ENCODE results near the gene FOXE3. TPM values are rescaled to one million over a fixed set of nuclear protein-coding genes. Genes with fewer than 3 reads are reported as not detected.

The FOXE3 gene
- total and polyA plus RNA-seq, 7 experiments from 2014 or later = not detected

- DNase-seq (no peak), ATAC-seq (no peak)
- Histone ChIP-seq H3K4me1 (ENCODE audit: control insufficient read depth in 2 of 2, insufficient read depth in 2 of 2, low read length in 2 of 2) (peaks cover 16 to 17% of the 10 kb centered on the region in 2 donors), H3K9me3 (ENCODE audit: control insufficient read depth in 2 of 3, low read length in 3 of 3) (peaks cover 0 to 7% (median 0%) of the 10 kb centered on the region in 3 experiments), H3K36me3 (ENCODE audit: control insufficient read depth in 2 of 3, insufficient read depth in 3 of 3, low read length in 3 of 3) (no peaks in the 10 kb centered on the region), H3K4me3 (ENCODE audit: low read length) (no peak overlapping the region), H3K27me3 (ENCODE audit: control insufficient read depth in 2 of 2, insufficient read depth in 2 of 2, low read length in 2 of 2) (peaks cover 14 to 50% of the 10 kb centered on the region in 2 donors), H3K27ac (ENCODE audit: low read depth, low read length) (no peak overlapping the region)
- Mint-ChIP-seq H3K27ac (peak overlapping the region in 6 of 9 donors; percentile 15 to 77 (median 42)), H3K27me3 (peaks cover 0 to 40% (median 10%) of the 10 kb centered on the region in 5 donors), H3K36me3 (no peaks in the 10 kb centered on the region), H3K4me1 (peaks cover 0 to 28% (median 17%) of the 10 kb centered on the region in 7 donors), H3K4me3 (peak overlapping the region; percentile 53 to 77 (median 62)), H3K9me3 (peaks cover 0 to 15% (median 5%) of the 10 kb centered on the region in 11 donors)
- ChIA-PET CTCF (no interaction called here), POLR2A (no interaction called here)
- intact Hi-C loops (cut with micrococcal nuclease) = no loop called here
Measured at GRCh38 chr1:47443530-47444296, 27.6 kb downstream of the FOXE3 start.

- Histone ChIP-seq H3K9me3 (ENCODE audit: control insufficient read depth in 2 of 3, low read length in 3 of 3) (peaks cover 0 to 7% (median 0%) of the 10 kb centered on the region in 3 experiments), H3K4me3 (ENCODE audit: low read length) (peak overlapping the region; percentile 20), H3K36me3 (ENCODE audit: control insufficient read depth in 2 of 3, insufficient read depth in 3 of 3, low read length in 3 of 3) (no peaks in the 10 kb centered on the region), H3K27ac (ENCODE audit: low read depth, low read length) (no peak overlapping the region), H3K4me1 (ENCODE audit: control insufficient read depth in 2 of 2, insufficient read depth in 2 of 2, low read length in 2 of 2) (peaks cover 15 to 17% of the 10 kb centered on the region in 2 donors), H3K27me3 (ENCODE audit: control insufficient read depth in 2 of 2, insufficient read depth in 2 of 2, low read length in 2 of 2) (peaks cover 14 to 50% of the 10 kb centered on the region in 2 donors)
- intact Hi-C loops (cut with micrococcal nuclease) = no loop called here
- Mint-ChIP-seq H3K4me3 (peak overlapping the region; percentile 53 to 77 (median 62)), H3K4me1 (peaks cover 0 to 28% (median 17%) of the 10 kb centered on the region in 7 donors), H3K27ac (peak overlapping the region in 5 of 9 donors; percentile 15 to 77 (median 57)), H3K27me3 (peaks cover 0 to 45% (median 15%) of the 10 kb centered on the region in 5 donors), H3K36me3 (no peaks in the 10 kb centered on the region), H3K9me3 (peaks cover 0 to 15% (median 5%) of the 10 kb centered on the region in 11 donors)
- DNase-seq (no peak), ATAC-seq (no peak)
- ChIA-PET POLR2A (no interaction called here), CTCF (no interaction called here)
Measured at GRCh38 chr1:47444297-47444561, 28.1 kb downstream of the FOXE3 start.

GRCh38 chr1:47444562-47445465 lies 28.7 kb downstream of the FOXE3 start:
- H3K36me3 ChIP-seq (ENCODE audit: control insufficient read depth in 2 of 3, insufficient read depth in 3 of 3, low read length in 3 of 3) = no peaks in the 10 kb centered on the region
- H3K9me3 Mint-ChIP-seq = peaks cover 0 to 15% (median 5%) of the 10 kb centered on the region in 11 donors
- H3K27ac Mint-ChIP-seq = peak overlapping the region in 6 of 9 donors; percentile 7 to 77 (median 40)
- DNase-seq (peak in 4 of 9 donors; percentile 29 to 51 (median 32)), ATAC-seq (peak; percentile 46)
- H3K4me3 ChIP-seq (ENCODE audit: low read length) = peak overlapping the region; percentile 20
- H3K36me3 Mint-ChIP-seq = no peaks in the 10 kb centered on the region
- intact Hi-C loops (cut with micrococcal nuclease) = loop anchor here in 1 of 2 donors (1.0 kb wide), 1 partner anchor 8 kb away; no protein-coding TSS in a partner anchor
- POLR2A ChIA-PET = no interaction called here
- H3K4me3 Mint-ChIP-seq = peak overlapping the region; percentile 53 to 77 (median 64)
- peaks cover 0 to 23% (median 17%) of the 10 kb centered on the region in 7 donors for H3K4me1 Mint-ChIP-seq
- H3K9me3 ChIP-seq (ENCODE audit: control insufficient read depth in 2 of 3, low read length in 3 of 3) = peaks cover 0 to 7% (median 0%) of the 10 kb centered on the region in 3 experiments
- H3K4me1 ChIP-seq (ENCODE audit: control insufficient read depth in 2 of 2, insufficient read depth in 2 of 2, low read length in 2 of 2) = peaks cover 11 to 17% of the 10 kb centered on the region in 2 donors
- peaks cover 0 to 51% (median 21%) of the 10 kb centered on the region in 5 donors for H3K27me3 Mint-ChIP-seq
- peaks cover 17 to 50% of the 10 kb centered on the region in 2 donors for H3K27me3 ChIP-seq (ENCODE audit: control insufficient read depth in 2 of 2, insufficient read depth in 2 of 2, low read length in 2 of 2)
- no peak overlapping the region for H3K27ac ChIP-seq (ENCODE audit: low read depth, low read length)
- CTCF ChIA-PET = no interaction called here

GRCh38 chr1:47445823-47446550 lies 29.9 kb downstream of the FOXE3 start:
- Histone ChIP-seq H3K27ac (ENCODE audit: low read depth, low read length) (no peak overlapping the region), H3K4me3 (ENCODE audit: low read length) (no peak overlapping the region), H3K36me3 (ENCODE audit: control insufficient read depth in 2 of 3, insufficient read depth in 3 of 3, low read length in 3 of 3) (no peaks in the 10 kb centered on the region), H3K4me1 (ENCODE audit: control insufficient read depth in 2 of 2, insufficient read depth in 2 of 2, low read length in 2 of 2) (peaks cover 11 to 17% of the 10 kb centered on the region in 2 donors), H3K9me3 (ENCODE audit: control insufficient read depth in 2 of 3, low read length in 3 of 3) (peaks cover 0 to 7% (median 0%) of the 10 kb centered on the region in 3 experiments), H3K27me3 (ENCODE audit: control insufficient read depth in 2 of 2, insufficient read depth in 2 of 2, low read length in 2 of 2) (peaks cover 23 to 56% of the 10 kb centered on the region in 2 donors)
- POLR2A ChIA-PET = no interaction called here
- Mint-ChIP-seq H3K4me3 (peak overlapping the region in 5 of 10 donors; percentile 19 to 66 (median 29)), H3K27me3 (peaks cover 11 to 62% (median 33%) of the 10 kb centered on the region in 5 donors), H3K4me1 (peaks cover 0 to 23% (median 16%) of the 10 kb centered on the region in 7 donors), H3K36me3 (no peaks in the 10 kb centered on the region), H3K27ac (peak overlapping the region in 2 of 9 donors; percentile 29 to 43), H3K9me3 (peaks cover 0 to 15% (median 5%) of the 10 kb centered on the region in 11 donors)
- ATAC-seq (no peak), DNase-seq (no peak)
- CTCF ChIA-PET = no interaction called here
- intact Hi-C loops (cut with micrococcal nuclease) = loop anchor here in 1 of 2 donors (1.0 kb wide), 1 partner anchor 9 kb away; no protein-coding TSS in a partner anchor

GRCh38 chr1:47448462-47449222 lies 32.6 kb downstream of the FOXE3 start:
- CTCF ChIA-PET = interaction anchor here (1.2 kb wide), 1 partner anchor 12 kb away, joined by 3 read pairs; no protein-coding TSS in a partner anchor
- Histone ChIP-seq H3K4me1 (ENCODE audit: control insufficient read depth in 2 of 2, insufficient read depth in 2 of 2, low read length in 2 of 2) (peaks cover 11 to 17% of the 10 kb centered on the region in 2 donors), H3K9me3 (ENCODE audit: control insufficient read depth in 2 of 3, low read length in 3 of 3) (peaks cover 0 to 7% (median 0%) of the 10 kb centered on the region in 3 experiments), H3K27ac (ENCODE audit: low read depth, low read length) (no peak overlapping the region), H3K4me3 (ENCODE audit: low read length) (no peak overlapping the region), H3K27me3 (ENCODE audit: control insufficient read depth in 2 of 2, insufficient read depth in 2 of 2, low read length in 2 of 2) (peaks cover 23 to 47% of the 10 kb centered on the region in 2 donors), H3K36me3 (ENCODE audit: control insufficient read depth in 2 of 3, insufficient read depth in 3 of 3, low read length in 3 of 3) (no peaks in the 10 kb centered on the region)
- Mint-ChIP-seq H3K4me3 (no peak overlapping the region), H3K27me3 (peaks cover 36 to 87% (median 51%) of the 10 kb centered on the region in 5 donors), H3K9me3 (peaks cover 0 to 10% (median 5%) of the 10 kb centered on the region in 11 donors), H3K4me1 (peaks cover 0 to 20% (median 16%) of the 10 kb centered on the region in 7 donors), H3K27ac (no peak overlapping the region), H3K36me3 (no peaks in the 10 kb centered on the region)
- intact Hi-C loops (cut with micrococcal nuclease) = no loop called here
- no peak for ATAC-seq
- DNase-seq = no peak
- POLR2A ChIA-PET = no interaction called here
